ENCODE results near the gene RAB34. TPM values are rescaled to one million over a fixed set of nuclear protein-coding genes. Genes with fewer than 3 reads are reported as not detected.

The RAB34 gene
- total RNA-seq, 1 experiment from 2014 or later = 158 TPM

- ChIA-PET POLR2A (ENCODE audit: low non-redundant PET) (no interaction called here), CTCF (no interaction called here)
- TF ChIP-seq, protein P1, sequence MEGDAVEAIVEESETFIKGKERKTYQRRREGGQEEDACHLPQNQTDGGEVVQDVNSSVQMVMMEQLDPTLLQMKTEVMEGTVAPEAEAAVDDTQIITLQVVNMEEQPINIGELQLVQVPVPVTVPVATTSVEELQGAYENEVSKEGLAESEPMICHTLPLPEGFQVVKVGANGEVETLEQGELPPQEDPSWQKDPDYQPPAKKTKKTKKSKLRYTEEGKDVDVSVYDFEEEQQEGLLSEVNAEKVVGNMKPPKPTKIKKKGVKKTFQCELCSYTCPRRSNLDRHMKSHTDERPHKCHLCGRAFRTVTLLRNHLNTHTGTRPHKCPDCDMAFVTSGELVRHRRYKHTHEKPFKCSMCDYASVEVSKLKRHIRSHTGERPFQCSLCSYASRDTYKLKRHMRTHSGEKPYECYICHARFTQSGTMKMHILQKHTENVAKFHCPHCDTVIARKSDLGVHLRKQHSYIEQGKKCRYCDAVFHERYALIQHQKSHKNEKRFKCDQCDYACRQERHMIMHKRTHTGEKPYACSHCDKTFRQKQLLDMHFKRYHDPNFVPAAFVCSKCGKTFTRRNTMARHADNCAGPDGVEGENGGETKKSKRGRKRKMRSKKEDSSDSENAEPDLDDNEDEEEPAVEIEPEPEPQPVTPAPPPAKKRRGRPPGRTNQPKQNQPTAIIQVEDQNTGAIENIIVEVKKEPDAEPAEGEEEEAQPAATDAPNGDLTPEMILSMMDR (conservative IDR thresholded peaks at IDR 0.05; ENCODE audit: low read depth, low read length) = no peak
- no peak for TF ChIP-seq EZH2 (IDR thresholded peaks at IDR 0.05; ENCODE audit: borderline replicate concordance, low read depth, low read length, poor library complexity, severe bottlenecking)
- Histone ChIP-seq H3K27ac (ENCODE audit: low read depth, low read length, poor library complexity, severe bottlenecking) (no peak overlapping the region), H3K27me3 (replicated peaks; ENCODE audit: insufficient read depth, low read depth, low read length, poor library complexity) (no peaks in the 10 kb centered on the region), H3K36me3 (ENCODE audit: insufficient read depth, low read length, poor library complexity, severe bottlenecking) (peaks cover 23% of the 10 kb centered on the region), H3K9me3 (ENCODE audit: low read depth, low read length, poor library complexity, severe bottlenecking) (no peaks in the 10 kb centered on the region), H3K4me1 (ENCODE audit: insufficient read depth, low read length, poor library complexity, severe bottlenecking) (peaks cover 4% of the 10 kb centered on the region), H3K4me3 (ENCODE audit: low read depth, low read length, poor library complexity, severe bottlenecking) (no peak overlapping the region)
- no peak for DNase-seq (ENCODE audit: low spot score)
- no TSS peak for BruUV-seq (replicated peaks)
- intact Hi-C loops (cut with micrococcal nuclease; ENCODE audit: unreplicated experiment) = no loop called here
These were observed 11.8 kb downstream of the RAB34 start for GRCh38 chr17:28705728-28706334.

DNA sequence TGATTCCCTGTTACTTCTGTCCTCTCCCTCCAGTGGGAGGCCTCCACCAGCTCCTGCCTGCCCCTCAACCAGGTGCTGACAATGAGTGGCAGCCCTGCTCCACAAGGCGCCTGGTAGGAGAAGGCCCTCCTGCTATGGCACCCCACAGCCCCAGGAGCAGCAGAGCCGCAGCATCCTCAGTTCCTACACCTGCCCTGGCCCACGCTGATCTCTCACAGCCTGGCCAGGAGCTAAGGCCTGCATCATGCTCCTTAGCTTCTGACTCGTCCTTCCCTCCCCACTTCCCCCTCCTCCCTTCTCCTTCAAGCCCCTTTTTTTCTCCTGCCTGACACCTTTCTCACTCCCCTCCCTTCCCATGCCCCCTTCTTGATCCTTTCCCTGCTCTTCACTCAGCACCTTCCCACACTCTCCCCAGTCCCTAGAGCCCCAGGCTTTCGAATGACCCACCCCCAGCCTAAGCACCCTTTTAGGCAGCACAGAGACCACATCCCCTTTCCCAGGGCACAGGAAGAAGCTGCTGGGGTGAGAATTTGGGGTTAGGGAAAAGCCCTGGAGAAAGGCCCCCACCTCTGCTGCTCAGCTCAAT, 12.5 kb downstream of the RAB34 start:
- DNase-seq (ENCODE audit: low spot score) = no peak
- H3K9me3 ChIP-seq (ENCODE audit: low read depth, low read length, poor library complexity, severe bottlenecking) = no peaks in the 10 kb centered on the region
- intact Hi-C loops (cut with micrococcal nuclease; ENCODE audit: unreplicated experiment) = no loop called here
- no peaks in the 10 kb centered on the region for H3K4me1 ChIP-seq (ENCODE audit: insufficient read depth, low read length, poor library complexity, severe bottlenecking)
- peaks cover 29% of the 10 kb centered on the region for H3K36me3 ChIP-seq (ENCODE audit: insufficient read depth, low read length, poor library complexity, severe bottlenecking)
- TF ChIP-seq, protein P1 (conservative IDR thresholded peaks at IDR 0.05; ENCODE audit: low read depth, low read length) = no peak
- TF ChIP-seq EZH2 (IDR thresholded peaks at IDR 0.05; ENCODE audit: borderline replicate concordance, low read depth, low read length, poor library complexity, severe bottlenecking) = no peak
- CTCF ChIA-PET = no interaction called here
- H3K27ac ChIP-seq (ENCODE audit: low read depth, low read length, poor library complexity, severe bottlenecking) = no peak overlapping the region
- H3K4me3 ChIP-seq (ENCODE audit: low read depth, low read length, poor library complexity, severe bottlenecking) = no peak overlapping the region
- H3K27me3 ChIP-seq (replicated peaks; ENCODE audit: insufficient read depth, low read depth, low read length, poor library complexity) = no peaks in the 10 kb centered on the region
- POLR2A ChIA-PET (ENCODE audit: low non-redundant PET) = no interaction called here
- no TSS peak for BruUV-seq (replicated peaks)

GRCh38 chr17:28704219-28704858, 13.3 kb downstream of the RAB34 start:
- BruUV-seq (replicated peaks) = no TSS peak
- Histone ChIP-seq H3K27me3 (replicated peaks; ENCODE audit: insufficient read depth, low read depth, low read length, poor library complexity) (no peaks in the 10 kb centered on the region), H3K27ac (ENCODE audit: low read depth, low read length, poor library complexity, severe bottlenecking) (no peak overlapping the region), H3K9me3 (ENCODE audit: low read depth, low read length, poor library complexity, severe bottlenecking) (no peaks in the 10 kb centered on the region), H3K4me1 (ENCODE audit: insufficient read depth, low read length, poor library complexity, severe bottlenecking) (no peaks in the 10 kb centered on the region), H3K4me3 (ENCODE audit: low read depth, low read length, poor library complexity, severe bottlenecking) (no peak overlapping the region), H3K36me3 (ENCODE audit: insufficient read depth, low read length, poor library complexity, severe bottlenecking) (peaks cover 38% of the 10 kb centered on the region)
- intact Hi-C loops (cut with micrococcal nuclease; ENCODE audit: unreplicated experiment) = no loop called here
- no peak for TF ChIP-seq EZH2 (IDR thresholded peaks at IDR 0.05; ENCODE audit: borderline replicate concordance, low read depth, low read length, poor library complexity, severe bottlenecking)
- TF ChIP-seq, protein P1 (conservative IDR thresholded peaks at IDR 0.05; ENCODE audit: low read depth, low read length) = no peak
- DNase-seq (ENCODE audit: low spot score) = no peak
- ChIA-PET POLR2A (ENCODE audit: low non-redundant PET) (no interaction called here), CTCF (no interaction called here)
